IMR-90 (cell line): ENCODE measurements around the gene SUDS3. TPM values are rescaled to one million over a fixed set of nuclear protein-coding genes. Genes with fewer than 3 reads are reported as not detected.

Source experiments
- ATAC-seq: fragments of 200-7000 bp; cut with Tn5 transposase; 2 replicates; pipeline ENCODE4 v1.9.1; 2020; ENCODE audit warnings: low read depth, mild to moderate bottlenecking, moderate library complexity
- BruUV-seq: library from RNA; stranded (reverse); fragments of 400-500 nt; replicated peaks from 2 replicates; lab custom pipeline; 2021; lab: Mats Ljungman, UMichigan
- CTCF ChIA-PET: fragments of 300-600 bp; formaldehyde crosslinking; extraction: SDS; loops from one replicate; lab custom pipeline; 2021; ENCODE audit warnings: antibody characterized with exemption; lab: Yijun Ruan, JAX
- POLR2A ChIA-PET: fragments of 300-600 bp; sonication (Branson Sonifier 250); formaldehyde crosslinking; loops from one replicate; lab custom pipeline; 2022; ENCODE audit warnings: antibody characterized with exemption; ENCODE audit not compliant: unreplicated experiment; lab: Charles Lee
- DNase-seq: peaks from one replicate; pipeline ENCODE4 v3.0.0; 2013
- H2AFZ ChIP-seq: replicated peaks from 2 replicates; pipeline ENCODE3; 2013; ENCODE audit warnings: low read length, mild to moderate bottlenecking; ENCODE audit not compliant: poor library complexity
- H2AK5ac ChIP-seq: 2 replicates; pipeline ENCODE4 v1.6.1; 2013; ENCODE audit warnings: low read depth, low read length, inconsistent platforms
- H2AK9ac ChIP-seq: replicated peaks from 2 replicates; pipeline ENCODE3; 2013; ENCODE audit warnings: mild to moderate bottlenecking, low read depth, low read length, moderate library complexity; ENCODE audit not compliant: poor library complexity
- H2BK120ac ChIP-seq: 2 replicates; pipeline ENCODE4 v1.6.1; 2013; ENCODE audit warnings: low read depth, low read length, inconsistent platforms
- H2BK15ac ChIP-seq: 3 replicates; pipeline ENCODE4 v1.6.1; 2013; ENCODE audit warnings: low read depth, low read length, inconsistent platforms
- H2BK20ac ChIP-seq: 2 replicates; pipeline ENCODE4 v1.6.1; 2013; ENCODE audit warnings: low read depth, mild to moderate bottlenecking, inconsistent platforms, low read length, moderate library complexity
- H2BK5ac ChIP-seq: 2 replicates; pipeline ENCODE4 v1.6.1; 2013; ENCODE audit warnings: mild to moderate bottlenecking, low read depth, low read length, inconsistent platforms; ENCODE audit not compliant: poor library complexity, severe bottlenecking
- H3K14ac ChIP-seq: replicated peaks from 2 replicates; pipeline ENCODE4 v1.6.1; 2013; ENCODE audit warnings: low read depth, low read length, inconsistent platforms
- H3K18ac ChIP-seq: 2 replicates; pipeline ENCODE4 v1.6.1; 2013; ENCODE audit warnings: low read depth, low read length, control low read depth
- H3K23ac ChIP-seq: 2 replicates; pipeline ENCODE4 v1.6.1; 2013; ENCODE audit warnings: low read depth, low read length, inconsistent platforms
- H3K27ac ChIP-seq: 2 replicates; pipeline ENCODE4 v1.5.1; 2013; ENCODE audit warnings: mild to moderate bottlenecking, control low read depth, low read length; ENCODE audit not compliant: insufficient read depth
- H3K27me3 ChIP-seq: 2 replicates; pipeline ENCODE4 v1.6.1; 2013; ENCODE audit warnings: low read length; ENCODE audit not compliant: control insufficient read depth, insufficient read depth
- H3K36me3 ChIP-seq: 2 replicates; pipeline ENCODE4 v1.6.1; 2013; ENCODE audit warnings: low read length, mixed read lengths; ENCODE audit not compliant: control insufficient read depth, insufficient read depth
- H3K4ac ChIP-seq: 2 replicates; pipeline ENCODE4 v1.6.1; 2013; ENCODE audit warnings: low read depth, low read length, inconsistent platforms
- H3K4me1 ChIP-seq: 2 replicates; pipeline ENCODE4 v1.6.1; 2013; ENCODE audit warnings: low read length, mixed read lengths; ENCODE audit not compliant: control insufficient read depth, insufficient read depth
- H3K4me2 ChIP-seq: 2 replicates; pipeline ENCODE4 v1.6.1; 2013; ENCODE audit warnings: low read depth, mild to moderate bottlenecking, control low read depth, low read length, moderate library complexity
- H3K4me3 ChIP-seq: 2 replicates; pipeline ENCODE4 v1.5.1; 2013; ENCODE audit warnings: low read depth, mild to moderate bottlenecking, control low read depth, low read length, moderate library complexity; ENCODE audit not compliant: insufficient read depth
- H3K56ac ChIP-seq: 2 replicates; pipeline ENCODE4 v1.6.1; 2013; ENCODE audit warnings: low read length, inconsistent platforms; ENCODE audit not compliant: insufficient read depth; ENCODE audit errors: extremely low read depth
- H3K79me1 ChIP-seq, 2 experiments: 2 replicates each; pipeline ENCODE4 v1.6.1; 2013; ENCODE audit warnings: low read length in 2 of 2, inconsistent platforms in 1 of 2, low read depth in 1 of 2
- H3K9ac ChIP-seq: 2 replicates; pipeline ENCODE4 v1.6.1; 2013; ENCODE audit warnings: low read depth, low read length, control low read depth
- H3K9me1 ChIP-seq: 2 replicates; pipeline ENCODE4 v1.6.1; 2013; ENCODE audit warnings: low read length, inconsistent platforms; ENCODE audit not compliant: insufficient read depth
- H3K9me3 ChIP-seq: 2 replicates; pipeline ENCODE4 v1.6.1; 2013; ENCODE audit warnings: low read length; ENCODE audit not compliant: control insufficient read depth, insufficient read depth
- H4K20me1 ChIP-seq: 2 replicates; pipeline ENCODE4 v1.6.1; 2013; ENCODE audit warnings: low read length, inconsistent platforms; ENCODE audit not compliant: insufficient read depth
- H4K5ac ChIP-seq: 2 replicates; pipeline ENCODE4 v1.6.1; 2013; ENCODE audit warnings: mild to moderate bottlenecking, low read depth, low read length, control low read depth
- H4K8ac ChIP-seq, 2 experiments: 2 replicates each; pipeline ENCODE4 v1.6.1; 2013; ENCODE audit warnings: low read depth in 2 of 2, low read length in 2 of 2, control low read depth in 1 of 2, inconsistent platforms in 1 of 2
- H4K91ac ChIP-seq: 2 replicates; pipeline ENCODE4 v1.6.1; 2013; ENCODE audit warnings: low read depth, low read length, inconsistent platforms; ENCODE audit not compliant: insufficient read depth
- CTCF ChIP-seq: conservative IDR thresholded peaks from 2 replicates; pipeline ENCODE4 v1.5.1; 2012; ENCODE audit warnings: mild to moderate bottlenecking, low read depth, low read length, improper control_type of control experiment
- MAFK ChIP-seq: IDR thresholded peaks from 2 replicates; pipeline ENCODE4 v1.6.1; 2012; ENCODE audit warnings: low read depth, low read length, improper control_type of control experiment
- WGBS, 2 experiments: methylation state at CpG; one replicate each; pipeline versions ENCODE4 v1.1.5 to v1.1.7; 2013; ENCODE audit warnings: missing lambda C conversion rate in 2 of 2; ENCODE audit not compliant: insufficient read length in 1 of 2; ENCODE audit errors: extremely low coverage in 2 of 2; 5-methylcytosine and 5-hydroxymethylcytosine counted together
- dilution Hi-C: fragments of 300-500 bp; cut with HindIII; formaldehyde crosslinking; loops from one replicate; pipeline ENCODE4 v1.14.3; 2018; ENCODE audit warnings: low sequenced_read_pairs; ENCODE audit not compliant: unreplicated experiment
- in situ Hi-C: fragments of 300-500 bp; cut with MboI; formaldehyde crosslinking; loops from 3 replicates; pipeline ENCODE4 v1.14.3; 2019; ENCODE audit warnings: low sequenced_read_pairs, inconsistent platforms, mixed read lengths
- intact Hi-C: fragments of 100-400 bp; cut with micrococcal nuclease; formaldehyde crosslinking; loops from 2 replicates; pipeline ENCODE4 v1.10.0; 2022
- polyA plus RNA-seq, 3 experiments: library from polyadenylated mRNA; depleted of rRNA; stranded (reverse); fragments of >200 nt; gene quantifications; 2 replicates each; pipeline ENCODE4 v1.2.3, GENCODE V29; 2012; ENCODE audit warnings: low replicate concordance in 1 of 3
- total RNA-seq: library from RNA; depleted of rRNA; stranded (reverse); fragments of >200 nt; gene quantifications from 2 replicates; pipeline ENCODE4 v1.2.3, GENCODE V29; 2012

SUDS3 gene
- total and polyA plus RNA-seq, 2 of the 4 experiments (the other 2 are of a cell fraction): 13.4 to 13.8 TPM

- Histone ChIP-seq H2AK5ac (no peak overlapping the region), H3K56ac (peak overlapping the region; percentile 88; the same call in 1 of the 2 replicates), H3K4me1 (peaks cover 8% of the 10 kb centered on the region), H2BK15ac (peak overlapping the region; percentile 2; the same call in 1 of the 3 replicates), H4K5ac (peak overlapping the region; percentile 39; the same call in 1 of the 2 replicates), H3K9me3 (no peaks in the 10 kb centered on the region), H3K27me3 (no peaks in the 10 kb centered on the region), H3K18ac (peak overlapping the region; percentile 92), H2BK5ac (peak overlapping the region; percentile 89), H2BK20ac (peak overlapping the region; percentile 87), H2AFZ (no peak overlapping the region), H3K4ac (peak overlapping the region; percentile 73), H3K36me3 (0 out of 2 replicates have a peak, but pooled peaks cover 3% of the 10 kb centered on the region), H3K4me3 (0 out of 2 replicates have a peak overlapping the region, but pooled peaks have one; percentile 23), H3K4me2 (peak overlapping the region; percentile 93), H4K8ac (peak overlapping the region in 1 of 2 experiments; percentile 66; a peak in 2 of 4 replicates), H2AK9ac (no peak overlapping the region), H3K79me1 (peaks cover 17 to 53% of the 10 kb centered on the region in 2 experiments), H4K91ac (0 out of 2 replicates have a peak overlapping the region, but pooled peaks have one; percentile 12), H3K9me1 (peaks cover 9% of the 10 kb centered on the region), H4K20me1 (peaks cover 4% of the 10 kb centered on the region; the same call in 1 of the 2 replicates), H2BK120ac (peak overlapping the region; percentile 74), H3K27ac (peak overlapping the region; percentile 45; the same call in 1 of the 2 replicates), H3K9ac (no peak overlapping the region; the same call in 1 of the 2 replicates), H3K23ac (peak overlapping the region; percentile 97; the same call in 1 of the 2 replicates), H3K14ac (peak overlapping the region; percentile 64)
- ATAC-seq: no peak
- no CpG with 5 or more reads among the region's 7 CpGs for WGBS, 2 experiments
- no TSS peak for BruUV-seq
- intact Hi-C loops: loop anchor here (1.0 to 2.0 kb wide), 2 partner anchors 8 to 52 kb away; no protein-coding TSS in a partner anchor
- ChIA-PET CTCF (interaction anchor here (0.8 to 1.4 kb wide), 4 partner anchors 18 to 59 kb away, joined by 3 to 6 read pairs (median 4); partner anchors contain the start of gene SUDS3), POLR2A (no interaction called here)
- in situ Hi-C loops: loop anchor here (25.0 kb wide), 1 partner anchor 1753 kb away; the partner anchor contains the start of gene RAB35
- TF ChIP-seq MAFK: no peak
- no peak for TF ChIP-seq CTCF
- dilution Hi-C loops: no loop called here
- DNase-seq: no peak
Observed at GRCh38 chr12:118358612-118359540, 17.5 kb upstream of the SUDS3 start.
